K562 (cell line): ENCODE data around the gene SND1. TPM values are rescaled to one million over a fixed set of nuclear protein-coding genes. Genes with fewer than 3 reads are reported as not detected.

Source experiments
- ATAC-seq: fragments of 200-7000 bp; cut with Tn5 transposase; 3 replicates; pipeline ENCODE4 v1.9.1; 2020; ENCODE audit warnings: moderate library complexity
- BruUV-seq: library from RNA; stranded (reverse); fragments of 400-500 nt; replicated peaks from 2 replicates; lab custom pipeline; 2021; lab: Mats Ljungman, UMichigan
- CTCF ChIA-PET: fragments of 300-600 bp; formaldehyde crosslinking; extraction: SDS; loops from one replicate; lab custom pipeline; 2021; ENCODE audit warnings: low intra/inter-chr PET ratio; lab: Yijun Ruan, JAX
- POLR2A ChIA-PET: fragments of 300-600, 350-650 bp; sonication (Branson Sonifier 250); formaldehyde crosslinking; extraction: SDS; loops from one replicate; lab custom pipeline; 2021; ENCODE audit warnings: antibody characterized with exemption, inconsistent platforms; lab: Yijun Ruan, JAX
- DNase-seq, 4 experiments: peaks; one replicate each; pipeline versions ENCODE4 v3.0.0 to v3.0.0-alpha.2; 2011 to 2018; ENCODE audit warnings: low spot score in 3 of 4, mixed read lengths in 3 of 4; ENCODE audit errors: extremely low read depth in 1 of 4
- FAIRE-seq: peaks from 2 replicates; lab custom pipeline; 2011; peaks lifted over from hg19 to GRCh38; lab: Jason Lieb, UNC
- H2AFZ ChIP-seq: 2 replicates; pipeline ENCODE4 v1.6.0; 2011; ENCODE audit warnings: low read depth, low read length, control low read depth, inconsistent platforms
- H3K27ac ChIP-seq: fragments of 200-600 bp; 3 replicates; pipeline ENCODE4 v1.8.0; 2011; ENCODE audit warnings: low read depth, mild to moderate bottlenecking, control low read depth, inconsistent platforms, low read length, moderate library complexity, mixed read lengths; ENCODE audit errors: extremely low read depth
- H3K27me3 ChIP-seq, 2 experiments: fragments of 300-600 bp in 1 of 2; 2 replicates in 1 of 2; 3 replicates in 1 of 2; pipeline versions ENCODE4 v1.6.0 to v1.8.0; 2011; ENCODE audit warnings: inconsistent platforms in 2 of 2, low read length in 2 of 2, mild to moderate bottlenecking in 1 of 2, mixed read lengths in 1 of 2, moderate library complexity in 1 of 2; ENCODE audit not compliant: control insufficient read depth in 2 of 2, insufficient read depth in 2 of 2
- H3K36me3 ChIP-seq: fragments of 300-600 bp; 3 replicates; pipeline ENCODE4 v1.8.0; 2011; ENCODE audit warnings: mild to moderate bottlenecking, low read length, inconsistent platforms; ENCODE audit not compliant: control insufficient read depth, insufficient read depth
- H3K4me1 ChIP-seq, 2 experiments: fragments of 200-600 bp in 1 of 2; replicated peaks in 1 of 2; 2 replicates in 1 of 2; 3 replicates in 1 of 2; pipeline versions ENCODE4 v1.5.1 to v1.8.0; 2011; ENCODE audit warnings: inconsistent platforms in 2 of 2, low read length in 2 of 2, mild to moderate bottlenecking in 1 of 2, mixed read lengths in 1 of 2, moderate library complexity in 1 of 2; ENCODE audit not compliant: control insufficient read depth in 2 of 2, insufficient read depth in 2 of 2
- H3K4me2 ChIP-seq: 2 replicates; pipeline ENCODE4 v1.6.1; 2011; ENCODE audit warnings: low read length, control low read depth, inconsistent platforms, mixed read lengths; ENCODE audit not compliant: insufficient read depth
- H3K4me3 ChIP-seq: fragments of 200-600 bp; sonication (generic), shearing (Covaris generic); 2 replicates; pipeline ENCODE4 v1.5.1; 2016; ENCODE audit warnings: control low read depth, inconsistent platforms
- H3K79me2 ChIP-seq: fragments of 200-600 bp; 3 replicates; pipeline ENCODE4 v1.8.0; 2011; ENCODE audit warnings: low read length, inconsistent platforms; ENCODE audit not compliant: control insufficient read depth, insufficient read depth
- H3K9ac ChIP-seq, 2 experiments: 2 replicates each; pipeline versions ENCODE4 v1.6.0 to v1.6.1; 2011; ENCODE audit warnings: low read depth in 2 of 2, low read length in 2 of 2, control low read depth in 1 of 2, inconsistent platforms in 1 of 2, mild to moderate bottlenecking in 1 of 2, mixed read lengths in 1 of 2; ENCODE audit not compliant: insufficient read depth in 1 of 2
- H3K9me1 ChIP-seq: one replicate; pipeline ENCODE4 v1.6.0; 2011; ENCODE audit warnings: inconsistent platforms, mild to moderate bottlenecking, low read length, moderate library complexity; ENCODE audit not compliant: control insufficient read depth, insufficient read depth
- H3K9me3 ChIP-seq: replicated peaks from 2 replicates; pipeline ENCODE4 v1.5.1; 2011; ENCODE audit warnings: low read depth, low read length, inconsistent platforms; ENCODE audit not compliant: control insufficient read depth, insufficient read depth
- H4K20me1 ChIP-seq: replicated peaks from 2 replicates; pipeline ENCODE4 v1.6.1; 2011; ENCODE audit warnings: low read length, inconsistent platforms, mixed read lengths; ENCODE audit not compliant: control insufficient read depth, insufficient read depth
- BRCA1 ChIP-seq, 2 experiments: fragments of 450-650 bp in 1 of 2; sonication (generic) in 1 of 2; formaldehyde crosslinking in 1 of 2; IDR thresholded peaks; 2 replicates each; pipeline versions ENCODE4 v1.5.0 to v1.6.1; 2017 to 2020; ENCODE audit warnings: mild to moderate bottlenecking in 1 of 2, missing genetic modification reagents in 1 of 2
- CREB5 ChIP-seq: fragments of 250-450 bp; sonication (Bioruptor Pico); IDR thresholded peaks from 2 replicates; pipeline ENCODE4 v1.5.0; 2020; ENCODE audit warnings: mild to moderate bottlenecking
- DIDO1 ChIP-seq: fragments of 450-650 bp; IDR thresholded peaks from 2 replicates; pipeline ENCODE4 v1.6.1; 2016; ENCODE audit warnings: low read depth, missing biosample characterization, missing genetic modification characterization
- FOXJ2 ChIP-seq: fragments of 200-800 bp; sonication (Bioruptor generic); IDR thresholded peaks from 2 replicates; pipeline ENCODE4 v1.6.1; 2016; ENCODE audit warnings: missing genetic modification characterization, missing compliant biosample characterization
- HEY1 ChIP-seq: fragments of 250-450 bp; sonication (Bioruptor Pico); IDR thresholded peaks from 2 replicates; pipeline ENCODE4 v1.5.0; 2020; ENCODE audit warnings: mild to moderate bottlenecking, moderate library complexity, borderline replicate concordance
- HMG20B ChIP-seq: fragments of 250-450 bp; sonication (Bioruptor Pico); IDR thresholded peaks from 2 replicates; pipeline ENCODE4 v1.5.0; 2021; ENCODE audit warnings: mild to moderate bottlenecking
- HNRNPK ChIP-seq: fragments of 200-400 bp; formaldehyde crosslinking; IDR thresholded peaks from one replicate; pipeline ENCODE4 v1.6.1; 2018; ENCODE audit warnings: mild to moderate bottlenecking, low read depth, low read length; ENCODE audit not compliant: poor library complexity, severe bottlenecking
- MAFG ChIP-seq: fragments of 450-650 bp; conservative IDR thresholded peaks from 2 replicates; pipeline ENCODE4 v1.6.1; 2016; ENCODE audit warnings: missing genetic modification characterization, missing compliant biosample characterization
- MNT ChIP-seq, 2 experiments: fragments of 450-650 bp; conservative IDR thresholded peaks; 2 replicates each; pipeline ENCODE4 v1.6.1; 2017; ENCODE audit warnings: mild to moderate bottlenecking in 2 of 2, moderate library complexity in 2 of 2
- MTA1 ChIP-seq: fragments of 450-650 bp; IDR thresholded peaks from 2 replicates; pipeline ENCODE4 v1.6.1; 2017; ENCODE audit warnings: borderline replicate concordance
- NR0B1 ChIP-seq: fragments of 450-650 bp; IDR thresholded peaks from one replicate; pipeline ENCODE4 v1.6.1; 2018; ENCODE audit warnings: mild to moderate bottlenecking, moderate library complexity; ENCODE audit not compliant: partially characterized antibody
- NR1H2 ChIP-seq: sonication (generic); formaldehyde crosslinking; IDR thresholded peaks from 2 replicates; pipeline ENCODE4 v1.4.0; 2020; ENCODE audit warnings: mild to moderate bottlenecking, missing genetic modification reagents
- SRSF7 ChIP-seq: fragments of 200-400 bp; formaldehyde crosslinking; optimal IDR thresholded peaks from 2 replicates; pipeline ENCODE3; 2017; ENCODE audit warnings: mild to moderate bottlenecking, low read depth, low read length
- TEAD1 ChIP-seq, 2 experiments: fragments of 450-650 bp in 1 of 2; sonication (generic) in 1 of 2; formaldehyde crosslinking; IDR thresholded peaks; 2 replicates each; pipeline versions ENCODE4 v1.4.0 to v1.8.0; 2020 to 2022; ENCODE audit warnings: mild to moderate bottlenecking in 2 of 2, missing genetic modification reagents in 1 of 2
- ZBTB7A ChIP-seq: IDR thresholded peaks from 2 replicates; pipeline ENCODE4 v1.6.1; 2011; ENCODE audit warnings: low read depth, mild to moderate bottlenecking, low read length, moderate library complexity, borderline replicate concordance; ENCODE audit not compliant: control insufficient read depth
- WGBS: fragments of 100-300 bp; shearing (Covaris generic); methylation state at CpG from one replicate; pipeline ENCODE4 v1.1.6; 2016; ENCODE audit warnings: low coverage, mixed read lengths; ENCODE audit not compliant: insufficient coverage; ENCODE audit errors: missing lambda C conversion rate; 5-methylcytosine and 5-hydroxymethylcytosine counted together
- in situ Hi-C: fragments of 300-500 bp; cut with MboI; formaldehyde crosslinking; loops from 4 replicates; pipeline ENCODE4 v1.15.0; 2018; ENCODE audit warnings: inconsistent platforms, mixed read lengths
- intact Hi-C: fragments of 100-400 bp; cut with micrococcal nuclease; formaldehyde crosslinking; loops from 2 replicates; pipeline ENCODE4 v1.14.2; 2022
- polyA plus RNA-seq, 8 experiments: library from polyadenylated mRNA; depleted of rRNA in 4 of 8; stranded (reverse) in 5 of 8; unstranded in 3 of 8; fragments of >200 nt; fragmentation: Nextera tagmentation in 2 of 8; fragmentation: Illumina TruSeq in 1 of 8; extraction: Ambion mirVana in 2 of 8; extraction: Trizol in 1 of 8; gene quantifications; 2 replicates each; pipeline versions ENCODE4 v1.2.1 to v1.2.3, GENCODE V29; 2011 to 2014; ENCODE audit warnings: inconsistent platforms in 1 of 8, missing spikeins in 1 of 8
- total RNA-seq, 7 experiments: library from RNA; depleted of rRNA in 6 of 7; stranded (reverse); fragments of >200 nt in 6 of 7; fragmentation: Illumina TruSeq in 2 of 7; extraction: Trizol in 2 of 7; gene quantifications; 2 replicates each; pipeline versions ENCODE4 v1.2.1 to v1.2.3, GENCODE V29; 2011 to 2021; ENCODE audit warnings: low replicate concordance in 1 of 7

SND1 gene
- total and polyA plus RNA-seq, 9 of the 15 experiments (the other 6 are each of a cell fraction or from before 2014, with no cell fraction given): 46.5 to 307 (median 191) TPM

- Histone ChIP-seq H3K36me3 (peaks cover 45% of the 10 kb centered on the region; the same call in 2 of the 3 replicates), H3K4me2 (no peak overlapping the region), H3K27me3 (no peaks in the 10 kb centered on the region), H3K9me3 (no peaks in the 10 kb centered on the region), H4K20me1 (peaks cover 28% of the 10 kb centered on the region), H3K9me1 (peaks cover 9% of the 10 kb centered on the region), H3K79me2 (peaks cover 86% of the 10 kb centered on the region), H3K4me1 (peaks cover 0 to 35% of the 10 kb centered on the region in 2 experiments; a peak in 4 of 5 replicates), H3K9ac (no peak overlapping the region), H3K4me3 (no peak overlapping the region), H3K27ac (no peak overlapping the region), H2AFZ (no peak overlapping the region)
- intact Hi-C loops: no loop called here
- no peak for DNase-seq
- BruUV-seq: no TSS peak
- ChIA-PET POLR2A (interaction anchor here (0.6 to 1.0 kb wide), 2 partner anchors 12 to 68 kb away, joined by 3 to 5 read pairs; no protein-coding TSS in a partner anchor), CTCF (interaction anchor here (0.6 kb wide), 1 partner anchor 9 kb away, joined by 5 read pairs; no protein-coding TSS in a partner anchor)
- FAIRE-seq: no peak
- in situ Hi-C loops: no loop called here
- ATAC-seq: no peak
- 77% methylated on average over 3 of the region's 3 CpGs for WGBS
- TF ChIP-seq HEY1 (CRISPR knock-in tag) (no peak), TEAD1 (CRISPR knock-in tag; IDR thresholded peaks at IDR 0.05) (no peak), SRSF7 (no peak), FOXJ2 (tag) (no peak), MTA1 (no peak), ZBTB7A (no peak), CREB5 (CRISPR knock-in tag) (no peak), MAFG (tag) (no peak), NR0B1 (no peak), NR1H2 (CRISPR knock-in tag) (no peak), DIDO1 (no peak), MNT (conservative IDR thresholded peaks at IDR 0.05) (no peak), BRCA1 (IDR thresholded peaks at IDR 0.05) (no peak), BRCA1 (CRISPR knock-in tag; IDR thresholded peaks at IDR 0.05) (no peak), HNRNPK (no peak), HMG20B (no peak)
Measured at GRCh38 chr7:127815631-127816145, 163.7 kb downstream of the SND1 start.
